GM23338 (cell line): Measurements from ENCODE around the gene TSHZ2. TPM values are rescaled to one million over a fixed set of nuclear protein-coding genes. Genes with fewer than 3 reads are reported as not detected.

Experiments
- ATAC-seq: fragments of 200-7000 bp; cut with Tn5 transposase; 3 replicates; pipeline ENCODE4 v1.9.1; 2020
- DNase-seq: peaks from one replicate; pipeline ENCODE4 v3.0.0-alpha.2; 2015; ENCODE audit warnings: low spot score
- H2AFZ ChIP-seq: fragments of 200-600 bp; sonication (generic); 2 replicates; pipeline ENCODE4 v1.8.0; 2016; ENCODE audit warnings: antibody characterized with exemption, mild to moderate bottlenecking, moderate library complexity
- H3F3A ChIP-seq: fragments of 200-600 bp; sonication (generic); replicated peaks from 2 replicates; pipeline ENCODE4 v1.8.0; 2017; ENCODE audit warnings: antibody characterized with exemption, mixed run types, low read depth
- H3K27ac ChIP-seq: fragments of 200-600 bp; sonication (generic); 2 replicates; pipeline ENCODE4 v1.6.1; 2016; ENCODE audit warnings: low read depth
- H3K27me3 ChIP-seq: fragments of 200-600 bp; sonication (generic); 2 replicates; pipeline ENCODE4 v1.8.0; 2016; ENCODE audit warnings: mild to moderate bottlenecking, mixed run types, moderate library complexity; ENCODE audit not compliant: insufficient read depth
- H3K36me3 ChIP-seq: fragments of 200-600 bp; sonication (generic); 2 replicates; pipeline ENCODE4 v1.8.0; 2016; ENCODE audit warnings: mild to moderate bottlenecking; ENCODE audit not compliant: insufficient read depth
- H3K4me1 ChIP-seq: fragments of 200-600 bp; sonication (generic); 2 replicates; pipeline ENCODE4 v1.8.0; 2016; ENCODE audit warnings: mild to moderate bottlenecking, moderate library complexity; ENCODE audit not compliant: insufficient read depth
- H3K4me2 ChIP-seq: fragments of 200-600 bp; sonication (generic); 2 replicates; pipeline ENCODE4 v1.7.1; 2017; ENCODE audit warnings: mixed run types
- H3K4me3 ChIP-seq: fragments of 200-600 bp; sonication (generic); 2 replicates; pipeline ENCODE4 v1.6.1; 2016; ENCODE audit warnings: mixed run types
- H3K79me2 ChIP-seq: fragments of 200-600 bp; sonication (generic); replicated peaks from 2 replicates; pipeline ENCODE4 v1.8.0; 2017; ENCODE audit warnings: mild to moderate bottlenecking; ENCODE audit not compliant: insufficient read depth
- H3K9me2 ChIP-seq: fragments of 200-600 bp; sonication (generic); 2 replicates; pipeline ENCODE4 v1.8.0; 2017; ENCODE audit not compliant: insufficient read depth
- H4K20me1 ChIP-seq: fragments of 200-600 bp; sonication (generic); replicated peaks from 2 replicates; pipeline ENCODE4 v1.8.0; 2017; ENCODE audit warnings: mild to moderate bottlenecking; ENCODE audit not compliant: insufficient read depth
- H3K27ac Mint-ChIP-seq: 2 replicates; pipeline ENCODE4 v1.8.0; 2020; ENCODE audit warnings: inconsistent platforms, mild to moderate bottlenecking, moderate library complexity, mixed read lengths
- H3K27me3 Mint-ChIP-seq: 3 replicates; pipeline ENCODE4 v1.8.0; 2022; ENCODE audit warnings: low read depth, mild to moderate bottlenecking, moderate library complexity, mixed read lengths, inconsistent platforms; ENCODE audit not compliant: insufficient read depth, poor library complexity
- H3K36me3 Mint-ChIP-seq: 3 replicates; pipeline ENCODE4 v1.8.0; 2021; ENCODE audit warnings: low read depth, mild to moderate bottlenecking, inconsistent platforms, moderate library complexity, mixed read lengths
- H3K4me1 Mint-ChIP-seq: 3 replicates; pipeline ENCODE4 v1.8.0; 2020; ENCODE audit warnings: mild to moderate bottlenecking, inconsistent platforms, mixed read lengths
- H3K4me3 Mint-ChIP-seq: 3 replicates; pipeline ENCODE4 v1.8.0; 2021; ENCODE audit warnings: moderate library complexity, mild to moderate bottlenecking, inconsistent platforms, mixed read lengths
- H3K9me3 Mint-ChIP-seq: 3 replicates; pipeline ENCODE4 v1.8.0; 2020; ENCODE audit warnings: moderate library complexity, mild to moderate bottlenecking, inconsistent platforms, mixed read lengths
- CREB1 ChIP-seq: fragments of 250-450 bp; sonication (Bioruptor Pico); IDR thresholded peaks from 2 replicates; pipeline ENCODE4 v1.5.0; 2020; ENCODE audit warnings: low read depth, mild to moderate bottlenecking, moderate library complexity
- CTCF ChIP-seq, 2 experiments: fragments of 200-600 bp in 1 of 2; sonication (generic) in 1 of 2; conservative IDR thresholded peaks; 2 replicates each; pipeline versions ENCODE4 v1.5.1 to v1.6.1; 2016 to 2017; ENCODE audit warnings: antibody characterized with exemption in 2 of 2, low read depth in 2 of 2, mild to moderate bottlenecking in 2 of 2, moderate library complexity in 1 of 2
- EZH2 ChIP-seq: fragments of 200-600 bp; sonication (generic); IDR thresholded peaks from one replicate; pipeline ENCODE4 v1.8.0; 2017; ENCODE audit warnings: antibody characterized with exemption, mild to moderate bottlenecking, low read depth; ENCODE audit not compliant: unreplicated experiment
- JUNB ChIP-seq: IDR thresholded peaks from one replicate; pipeline ENCODE4 v1.6.1; 2016; ENCODE audit warnings: antibody characterized with exemption; ENCODE audit not compliant: unreplicated experiment
- REST ChIP-seq: IDR thresholded peaks from one replicate; pipeline ENCODE4 v1.6.1; 2018; ENCODE audit warnings: antibody characterized with exemption; ENCODE audit not compliant: unreplicated experiment
- STAT1 ChIP-seq: IDR thresholded peaks from one replicate; pipeline ENCODE4 v1.6.1; 2016; ENCODE audit warnings: antibody characterized with exemption; ENCODE audit not compliant: unreplicated experiment
- ZNF462 ChIP-seq: fragments of 250-450 bp; sonication (Bioruptor Pico); IDR thresholded peaks from 2 replicates; pipeline ENCODE4 v1.5.0; 2020; ENCODE audit warnings: mild to moderate bottlenecking, moderate library complexity
- polyA plus RNA-seq: library from polyadenylated mRNA; unstranded; fragments of >200 nt; fragmentation: Nextera tagmentation; extraction: Ambion mirVana; gene quantifications from 2 replicates; pipeline ENCODE4 v1.2.1, GENCODE V29; 2016
- total RNA-seq: library from RNA; depleted of rRNA; stranded (reverse); fragments of >200 nt; shearing (Covaris generic); gene quantifications from 2 replicates; pipeline ENCODE4 v1.2.3, GENCODE V29; 2014
- TF ChIP-seq, protein P1 (sequence below): IDR thresholded peaks from 2 replicates; pipeline ENCODE4 v1.6.1; 2016; ENCODE audit warnings: antibody characterized with exemption

Gene TSHZ2
- total and polyA plus RNA-seq, 2 experiments from 2014 or later = 0.49 to 1.3 TPM

GRCh38 chr20:53124803-53125202 lies 152.6 kb downstream of the TSHZ2 start:
- Histone ChIP-seq H3K27me3 (no peaks in the 10 kb centered on the region), H3K79me2 (no peaks in the 10 kb centered on the region), H3K36me3 (no peaks in the 10 kb centered on the region), H3K4me1 (peaks cover 9% of the 10 kb centered on the region), H3K4me2 (no peak overlapping the region), H4K20me1 (no peaks in the 10 kb centered on the region), H3K27ac (no peak overlapping the region), H2AFZ (no peak overlapping the region), H3K4me3 (no peak overlapping the region), H3F3A (no peaks in the 10 kb centered on the region), H3K9me2 (no peaks in the 10 kb centered on the region)
- no peak overlapping the region for H3K4me3 Mint-ChIP-seq
- ATAC-seq (no peak), DNase-seq (no peak)
- H3K27ac Mint-ChIP-seq = no peak overlapping the region
- no peak for TF ChIP-seq JUNB
- no peak for TF ChIP-seq EZH2
- TF ChIP-seq REST = no peak
- TF ChIP-seq CREB1 = no peak
- no peak for TF ChIP-seq CTCF (conservative IDR thresholded peaks at IDR 0.05; ENCODE audit: low read depth in 2 of 2)
- TF ChIP-seq, protein P1, sequence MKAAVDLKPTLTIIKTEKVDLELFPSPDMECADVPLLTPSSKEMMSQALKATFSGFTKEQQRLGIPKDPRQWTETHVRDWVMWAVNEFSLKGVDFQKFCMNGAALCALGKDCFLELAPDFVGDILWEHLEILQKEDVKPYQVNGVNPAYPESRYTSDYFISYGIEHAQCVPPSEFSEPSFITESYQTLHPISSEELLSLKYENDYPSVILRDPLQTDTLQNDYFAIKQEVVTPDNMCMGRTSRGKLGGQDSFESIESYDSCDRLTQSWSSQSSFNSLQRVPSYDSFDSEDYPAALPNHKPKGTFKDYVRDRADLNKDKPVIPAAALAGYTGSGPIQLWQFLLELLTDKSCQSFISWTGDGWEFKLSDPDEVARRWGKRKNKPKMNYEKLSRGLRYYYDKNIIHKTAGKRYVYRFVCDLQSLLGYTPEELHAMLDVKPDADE = no peak
- H3K36me3 Mint-ChIP-seq = no peaks in the 10 kb centered on the region
- H3K27me3 Mint-ChIP-seq = peaks cover 3% of the 10 kb centered on the region
- peaks cover 23% of the 10 kb centered on the region for H3K4me1 Mint-ChIP-seq
- H3K9me3 Mint-ChIP-seq = no peaks in the 10 kb centered on the region

- ATAC-seq (peak; percentile 54; the same call in 2 of the 3 replicates), DNase-seq (peak; percentile 44)
- no peak overlapping the region for H3K4me3 ChIP-seq
- H3K9me3 Mint-ChIP-seq = no peaks in the 10 kb centered on the region
- H3K36me3 ChIP-seq = no peaks in the 10 kb centered on the region
- H3K4me3 Mint-ChIP-seq = no peak overlapping the region
- H3K9me2 ChIP-seq = no peaks in the 10 kb centered on the region
- peaks cover 23% of the 10 kb centered on the region for H3K4me1 Mint-ChIP-seq
- H3K79me2 ChIP-seq = no peaks in the 10 kb centered on the region
- H2AFZ ChIP-seq = no peak overlapping the region
- peaks cover 3% of the 10 kb centered on the region for H3K27me3 Mint-ChIP-seq
- H3K4me2 ChIP-seq = 0 out of 2 replicates have a peak overlapping the region, but pooled peaks have one; percentile 14
- no peaks in the 10 kb centered on the region for H4K20me1 ChIP-seq
- no peaks in the 10 kb centered on the region for H3F3A ChIP-seq
- H3K4me1 ChIP-seq = peaks cover 13% of the 10 kb centered on the region
- no peak overlapping the region for H3K27ac ChIP-seq
- H3K36me3 Mint-ChIP-seq = no peaks in the 10 kb centered on the region
- H3K27ac Mint-ChIP-seq = no peak overlapping the region
- H3K27me3 ChIP-seq = no peaks in the 10 kb centered on the region
- no peak for TF ChIP-seq ZNF462 (CRISPR knock-in tag)
- no peak for TF ChIP-seq STAT1
- no peak for TF ChIP-seq JUNB
Observed at GRCh38 chr20:53126185-53126584, 154.0 kb downstream of the TSHZ2 start.
